A549 (cell line): ENCODE data around the gene LTK. TPM values are rescaled to one million over a fixed set of nuclear protein-coding genes. Genes with fewer than 3 reads are reported as not detected.
A peak's percentile ranks its signal among the peaks of the same experiment; 100 is the strongest.

Source experiments
- ATAC-seq, 2 experiments: fragments of 200-7000 bp in 1 of 2; fragments of >200 bp in 1 of 2; cut with Nextera tagmentation in 1 of 2; cut with Tn5 transposase in 1 of 2; 3 replicates each; pipeline versions ENCODE4 v1.8.0 to v1.9.1; 2018 to 2020; ENCODE audit warnings: mild to moderate bottlenecking in 1 of 2, moderate library complexity in 1 of 2
- CTCF ChIA-PET: fragments of 300-600 bp; sonication (Branson Sonifier 250); formaldehyde crosslinking; extraction: SDS; loops from one replicate; lab custom pipeline; 2021; ENCODE audit warnings: antibody characterized with exemption, inconsistent platforms; lab: Yijun Ruan, JAX
- POLR2A ChIA-PET: fragments of 350-600 bp; formaldehyde crosslinking; extraction: SDS; loops from one replicate; lab custom pipeline; 2021; ENCODE audit warnings: antibody characterized with exemption, inconsistent platforms; lab: Yijun Ruan, JAX
- DNase-seq, 2 experiments: peaks; one replicate each; pipeline versions ENCODE4 v3.0.0 to v3.0.0-alpha.2; 2011 to 2016; ENCODE audit warnings: low read depth in 1 of 2, low spot score in 1 of 2
- FAIRE-seq: peaks from 2 replicates; lab custom pipeline; 2011; peaks lifted over from hg19 to GRCh38; lab: Jason Lieb, UNC
- H3K27ac ChIP-seq, 2 experiments: fragments of >200 bp; sonication (Bioruptor Twin); formaldehyde crosslinking; 3 replicates each; pipeline ENCODE4 v1.5.1; 2016 to 2017
- H3K4me1 ChIP-seq: fragments of >200 bp; sonication (Bioruptor Twin); formaldehyde crosslinking; 3 replicates; pipeline ENCODE4 v1.6.1; 2016
- H3K4me2 ChIP-seq: fragments of >200 bp; sonication (Bioruptor Twin); formaldehyde crosslinking; 3 replicates; pipeline ENCODE4 v1.6.1; 2016
- H3K4me3 ChIP-seq: fragments of >200 bp; sonication (Bioruptor Twin); formaldehyde crosslinking; 3 replicates; pipeline ENCODE4 v1.5.1; 2016
- H3K9me3 ChIP-seq: fragments of >200 bp; sonication (Bioruptor Twin); formaldehyde crosslinking; 3 replicates; pipeline ENCODE4 v1.6.1; 2016
- BCL3 ChIP-seq: fragments of >200 bp; sonication (Bioruptor Twin); formaldehyde crosslinking; IDR thresholded peaks from 3 replicates; pipeline ENCODE4 v1.6.1; 2016
- BHLHE40 ChIP-seq: IDR thresholded peaks from 2 replicates; pipeline ENCODE4 v1.6.1; 2012; ENCODE audit warnings: low read depth, low read length, inconsistent platforms
- CBX2 ChIP-seq: fragments of 200-600 bp; sonication (generic); IDR thresholded peaks from 2 replicates; pipeline ENCODE4 v1.6.1; 2016; ENCODE audit warnings: low read depth, mild to moderate bottlenecking, borderline replicate concordance
- CEBPB ChIP-seq, 2 experiments: fragments of >200 bp in 1 of 2; sonication (Bioruptor Twin) in 1 of 2; formaldehyde crosslinking in 1 of 2; IDR thresholded peaks; 2 replicates each; pipeline ENCODE4 v1.6.1; 2012 to 2016
- CTCF ChIP-seq: fragments of >200 bp; sonication (Bioruptor Twin); formaldehyde crosslinking; IDR thresholded peaks from 3 replicates; pipeline ENCODE4 v1.5.1; 2016
- EHF ChIP-seq: fragments of 250-450 bp; sonication (Bioruptor Pico); IDR thresholded peaks from 2 replicates; pipeline ENCODE4 v1.5.0; 2020; ENCODE audit warnings: mild to moderate bottlenecking
- EHMT2 ChIP-seq: fragments of 200-600 bp; sonication (generic); IDR thresholded peaks from 2 replicates; pipeline ENCODE4 v1.6.1; 2016; ENCODE audit warnings: antibody characterized with exemption, low read depth, mild to moderate bottlenecking, moderate library complexity
- FOSL2 ChIP-seq, 2 experiments: fragments of 450-650 bp in 1 of 2; fragments of >200 bp in 1 of 2; sonication (Bioruptor Twin) in 1 of 2; formaldehyde crosslinking; IDR thresholded peaks; 2 replicates each; pipeline versions ENCODE4 v1.5.0 to v1.6.1; 2016 to 2020; ENCODE audit warnings: mild to moderate bottlenecking in 1 of 2, moderate library complexity in 1 of 2
- HEYL ChIP-seq: fragments of 250-450 bp; sonication (Bioruptor Pico); IDR thresholded peaks from 2 replicates; pipeline ENCODE4 v1.8.0; 2021; ENCODE audit warnings: mild to moderate bottlenecking, moderate library complexity
- HOXA7 ChIP-seq: fragments of 250-450 bp; sonication (Bioruptor Pico); IDR thresholded peaks from 2 replicates; pipeline ENCODE4 v1.5.0; 2020; ENCODE audit warnings: mild to moderate bottlenecking, moderate library complexity
- HOXB13 ChIP-seq: fragments of 250-450 bp; sonication (Bioruptor Pico); IDR thresholded peaks from 2 replicates; pipeline ENCODE4 v1.5.0; 2020; ENCODE audit warnings: low read depth, mild to moderate bottlenecking, moderate library complexity
- HOXB5 ChIP-seq: fragments of 250-450 bp; sonication (Bioruptor Pico); IDR thresholded peaks from 2 replicates; pipeline ENCODE4 v1.5.0; 2020; ENCODE audit warnings: mild to moderate bottlenecking, moderate library complexity
- JUN ChIP-seq, 2 experiments: fragments of >200 bp; sonication (Bioruptor Twin); formaldehyde crosslinking; IDR thresholded peaks; 2 replicates in 1 of 2; 3 replicates in 1 of 2; pipeline ENCODE4 v1.6.1; 2016 to 2017
- KDM1A ChIP-seq: fragments of 200-600 bp; sonication (generic); IDR thresholded peaks from 2 replicates; pipeline ENCODE4 v1.6.1; 2016; ENCODE audit warnings: low read depth, mild to moderate bottlenecking
- KDM5A ChIP-seq: fragments of 200-600 bp; sonication (generic); IDR thresholded peaks from 2 replicates; pipeline ENCODE4 v1.6.1; 2016; ENCODE audit warnings: antibody characterized with exemption, mild to moderate bottlenecking
- MAFK ChIP-seq: fragments of 450-650 bp; IDR thresholded peaks from 2 replicates; pipeline ENCODE4 v1.6.1; 2014; ENCODE audit not compliant: partially characterized antibody
- PBX3 ChIP-seq: IDR thresholded peaks from 2 replicates; pipeline ENCODE4 v1.6.1; 2012
- POLR2A ChIP-seq: IDR thresholded peaks from 2 replicates; pipeline ENCODE4 v1.6.1; 2012; ENCODE audit warnings: mild to moderate bottlenecking, low read length
- POLR2AphosphoS2 ChIP-seq: conservative IDR thresholded peaks from 2 replicates; pipeline ENCODE4 v1.6.1; 2012; ENCODE audit warnings: low read length, improper control_type of control experiment, inconsistent platforms
- RFX5 ChIP-seq: fragments of 450-650 bp; IDR thresholded peaks from 2 replicates; pipeline ENCODE4 v1.7.1; 2014; ENCODE audit warnings: antibody characterized with exemption, mild to moderate bottlenecking, moderate library complexity
- RNF2 ChIP-seq: fragments of 200-600 bp; sonication (generic); IDR thresholded peaks from 2 replicates; pipeline ENCODE4 v1.6.1; 2016; ENCODE audit warnings: low read depth, mild to moderate bottlenecking, antibody characterized with exemption, moderate library complexity, borderline replicate concordance
- SREBF2 ChIP-seq: fragments of 450-650 bp; IDR thresholded peaks from 2 replicates; pipeline ENCODE4 v1.6.1; 2014; ENCODE audit warnings: mild to moderate bottlenecking, moderate library complexity
- ZC3H11A ChIP-seq: fragments of 450-650 bp; IDR thresholded peaks from 2 replicates; pipeline ENCODE4 v1.6.1; 2014; ENCODE audit warnings: antibody characterized with exemption, mild to moderate bottlenecking
- ZNF302 ChIP-seq: fragments of 250-450 bp; sonication (Bioruptor Pico); IDR thresholded peaks from 2 replicates; pipeline ENCODE4 v1.9.0; 2021; ENCODE audit warnings: inconsistent platforms, mild to moderate bottlenecking, moderate library complexity
- WGBS: methylation state at CpG from one replicate; pipeline ENCODE4 v1.1.6; 2017; ENCODE audit errors: missing lambda C conversion rate; 5-methylcytosine and 5-hydroxymethylcytosine counted together
- polyA plus RNA-seq, 4 experiments: library from polyadenylated mRNA; depleted of rRNA in 3 of 4; stranded (reverse); fragments of >200 nt; fragmentation: RNase III in 1 of 4; extraction: RNeasy Plus Mini Kit Qiagen cat#74134 plus additional on column Dnase treatment in 1 of 4; gene quantifications; 2 replicates in 3 of 4; 3 replicates in 1 of 4; pipeline ENCODE4 v1.2.3, GENCODE V29; 2011 to 2017
- TF ChIP-seq, protein P1 (sequence below): IDR thresholded peaks from 2 replicates; pipeline ENCODE4 v1.6.1; 2012; ENCODE audit warnings: low read depth, borderline replicate concordance
- TF ChIP-seq, protein P2 (sequence below): fragments of 200-600 bp; sonication (generic); IDR thresholded peaks from 2 replicates; pipeline ENCODE4 v1.6.1; 2016; ENCODE audit warnings: antibody characterized with exemption, mild to moderate bottlenecking, moderate library complexity

LTK gene
- polyA plus RNA-seq, 2 of the 4 experiments (the other 2 are of a cell fraction), result 0.10 to 0.17 TPM

GRCh38 chr15:41474941-41475340, 38.7 kb downstream of the LTK start:
- ChIA-PET POLR2A (no interaction called here), CTCF (interaction anchor here (2.9 kb wide), 1 partner anchor 9 kb away, joined by 20 read pairs; no protein-coding TSS in a partner anchor)
- no peak overlapping the region for H3K4me3 ChIP-seq
- peaks cover 16% of the 10 kb centered on the region; the same call in 2 of the 3 replicates for H3K4me1 ChIP-seq
- 0 out of 6 replicates have a peak overlapping the region, but pooled peaks of 1 of the 2 experiments have one; percentile 11 for H3K27ac ChIP-seq
- ATAC-seq (no peak), DNase-seq (no peak), FAIRE-seq (no peak)
- H3K4me2 ChIP-seq, result no peak overlapping the region
- H3K9me3 ChIP-seq, result no peaks in the 10 kb centered on the region
- no peak for TF ChIP-seq SREBF2
- no peak for TF ChIP-seq JUN (IDR thresholded peaks at IDR 0.05)
- TF ChIP-seq HEYL (CRISPR knock-in tag), result no peak
- no peak for TF ChIP-seq FOSL2 (IDR thresholded peaks at IDR 0.05)
- no peak for TF ChIP-seq FOSL2 (CRISPR knock-in tag; IDR thresholded peaks at IDR 0.05)
- TF ChIP-seq ZNF302 (CRISPR knock-in tag), result no peak
- no peak for TF ChIP-seq KDM1A
- TF ChIP-seq PBX3, result no peak
- no peak for TF ChIP-seq CBX2
- TF ChIP-seq, protein P1, sequence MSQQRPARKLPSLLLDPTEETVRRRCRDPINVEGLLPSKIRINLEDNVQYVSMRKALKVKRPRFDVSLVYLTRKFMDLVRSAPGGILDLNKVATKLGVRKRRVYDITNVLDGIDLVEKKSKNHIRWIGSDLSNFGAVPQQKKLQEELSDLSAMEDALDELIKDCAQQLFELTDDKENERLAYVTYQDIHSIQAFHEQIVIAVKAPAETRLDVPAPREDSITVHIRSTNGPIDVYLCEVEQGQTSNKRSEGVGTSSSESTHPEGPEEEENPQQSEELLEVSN, result no peak
- no peak for TF ChIP-seq BCL3
- no peak for TF ChIP-seq MAFK
- TF ChIP-seq CTCF, result no peak
- no peak for TF ChIP-seq HOXA7 (CRISPR knock-in tag)
- TF ChIP-seq RFX5, result no peak
- no peak for TF ChIP-seq HOXB5 (CRISPR knock-in tag)
- TF ChIP-seq, protein P2, sequence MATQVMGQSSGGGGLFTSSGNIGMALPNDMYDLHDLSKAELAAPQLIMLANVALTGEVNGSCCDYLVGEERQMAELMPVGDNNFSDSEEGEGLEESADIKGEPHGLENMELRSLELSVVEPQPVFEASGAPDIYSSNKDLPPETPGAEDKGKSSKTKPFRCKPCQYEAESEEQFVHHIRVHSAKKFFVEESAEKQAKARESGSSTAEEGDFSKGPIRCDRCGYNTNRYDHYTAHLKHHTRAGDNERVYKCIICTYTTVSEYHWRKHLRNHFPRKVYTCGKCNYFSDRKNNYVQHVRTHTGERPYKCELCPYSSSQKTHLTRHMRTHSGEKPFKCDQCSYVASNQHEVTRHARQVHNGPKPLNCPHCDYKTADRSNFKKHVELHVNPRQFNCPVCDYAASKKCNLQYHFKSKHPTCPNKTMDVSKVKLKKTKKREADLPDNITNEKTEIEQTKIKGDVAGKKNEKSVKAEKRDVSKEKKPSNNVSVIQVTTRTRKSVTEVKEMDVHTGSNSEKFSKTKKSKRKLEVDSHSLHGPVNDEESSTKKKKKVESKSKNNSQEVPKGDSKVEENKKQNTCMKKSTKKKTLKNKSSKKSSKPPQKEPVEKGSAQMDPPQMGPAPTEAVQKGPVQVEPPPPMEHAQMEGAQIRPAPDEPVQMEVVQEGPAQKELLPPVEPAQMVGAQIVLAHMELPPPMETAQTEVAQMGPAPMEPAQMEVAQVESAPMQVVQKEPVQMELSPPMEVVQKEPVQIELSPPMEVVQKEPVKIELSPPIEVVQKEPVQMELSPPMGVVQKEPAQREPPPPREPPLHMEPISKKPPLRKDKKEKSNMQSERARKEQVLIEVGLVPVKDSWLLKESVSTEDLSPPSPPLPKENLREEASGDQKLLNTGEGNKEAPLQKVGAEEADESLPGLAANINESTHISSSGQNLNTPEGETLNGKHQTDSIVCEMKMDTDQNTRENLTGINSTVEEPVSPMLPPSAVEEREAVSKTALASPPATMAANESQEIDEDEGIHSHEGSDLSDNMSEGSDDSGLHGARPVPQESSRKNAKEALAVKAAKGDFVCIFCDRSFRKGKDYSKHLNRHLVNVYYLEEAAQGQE, result no peak
- 83% methylated on average over 2 of the region's 2 CpGs for WGBS

DNA sequence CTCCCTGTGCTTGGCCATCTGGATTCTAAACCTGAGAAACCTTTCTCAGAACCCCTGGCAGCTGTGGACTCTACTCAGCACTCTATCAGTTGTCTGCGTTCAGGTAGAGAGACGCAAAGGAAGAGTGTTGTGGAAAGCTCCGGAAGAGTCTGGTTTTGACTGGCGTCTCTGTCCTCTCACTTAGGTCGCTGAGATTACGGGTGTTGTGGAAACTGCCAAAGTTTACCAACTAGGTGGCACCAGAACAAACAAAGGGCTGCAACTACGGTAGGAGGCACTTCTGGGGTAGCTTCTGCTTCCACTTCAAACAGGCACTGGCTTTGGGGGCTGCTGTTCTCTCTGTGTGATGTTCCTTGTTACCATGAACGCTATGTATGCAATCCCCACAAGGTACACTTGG, 39.2 kb downstream of the LTK start:
- ChIA-PET CTCF (interaction anchor here (2.9 kb wide), 1 partner anchor 8 kb away, joined by 20 read pairs; no protein-coding TSS in a partner anchor), POLR2A (no interaction called here)
- 77% methylated on average over 8 of the region's 8 CpGs for WGBS
- no peak overlapping the region for H3K4me2 ChIP-seq
- H3K4me1 ChIP-seq, result peaks cover 16% of the 10 kb centered on the region; the same call in 2 of the 3 replicates
- H3K4me3 ChIP-seq, result no peak overlapping the region
- DNase-seq (no peak), ATAC-seq (no peak), FAIRE-seq (no peak)
- H3K27ac ChIP-seq, result no peak overlapping the region
- no peaks in the 10 kb centered on the region for H3K9me3 ChIP-seq
- TF ChIP-seq, protein P2, result no peak
- no peak for TF ChIP-seq RNF2
- no peak for TF ChIP-seq EHF (CRISPR knock-in tag)
- TF ChIP-seq HEYL (CRISPR knock-in tag), result no peak
- no peak for TF ChIP-seq EHMT2
- no peak for TF ChIP-seq POLR2AphosphoS2
- no peak for TF ChIP-seq HOXB13 (CRISPR knock-in tag)
- no peak for TF ChIP-seq CBX2
- TF ChIP-seq CEBPB (IDR thresholded peaks at IDR 0.05), result no peak
- no peak for TF ChIP-seq KDM5A
- no peak for TF ChIP-seq BHLHE40
- no peak for TF ChIP-seq ZC3H11A
- no peak for TF ChIP-seq POLR2A
- no peak for TF ChIP-seq SREBF2
